Activated CD8-positive, alpha-beta T cell treated with anti-CD3 and anti-CD28 coated beads for 36 hours (primary cell): Measurements from ENCODE around the gene MACROD1. TPM values are rescaled to one million over a fixed set of nuclear protein-coding genes. Genes with fewer than 3 reads are reported as not detected.

Experiments used
- ATAC-seq: fragments of 200-7000 bp; cut with Tn5 transposase; one replicate; pipeline ENCODE4 v1.10.0; 2021; ENCODE audit warnings: mild to moderate bottlenecking, moderate library complexity
- CTCF ChIA-PET: fragments of 350-600 bp; sonication (Branson Sonifier 250); formaldehyde crosslinking; loops from one replicate; lab custom pipeline; 2021; ENCODE audit warnings: antibody characterized with exemption; lab: Charles Lee
- POLR2A ChIA-PET: fragments of 350-600 bp; sonication (Branson Sonifier 250); formaldehyde crosslinking; loops from one replicate; lab custom pipeline; 2021; ENCODE audit warnings: antibody characterized with exemption; lab: Charles Lee
- DNase-seq: peaks from one replicate; pipeline ENCODE4 v3.0.0-alpha.2; 2020
- H3K27ac Mint-ChIP-seq: one replicate; pipeline ENCODE4 v1.8.0; 2021; ENCODE audit warnings: mild to moderate bottlenecking, mixed read lengths
- H3K27me3 Mint-ChIP-seq: one replicate; pipeline ENCODE4 v1.8.0; 2021; ENCODE audit warnings: mixed read lengths
- H3K36me3 Mint-ChIP-seq: one replicate; pipeline ENCODE4 v1.8.0; 2021; ENCODE audit warnings: low read depth, mixed read lengths
- H3K4me1 Mint-ChIP-seq: one replicate; pipeline ENCODE4 v1.8.0; 2021; ENCODE audit warnings: low read depth, mixed read lengths
- H3K4me3 Mint-ChIP-seq: one replicate; pipeline ENCODE4 v1.8.0; 2021; ENCODE audit warnings: mild to moderate bottlenecking, moderate library complexity, mixed read lengths
- H3K9me3 Mint-ChIP-seq: one replicate; pipeline ENCODE4 v1.8.0; 2021; ENCODE audit warnings: mixed read lengths
- intact Hi-C: fragments of 100-400 bp; cut with micrococcal nuclease; formaldehyde crosslinking; loops from one replicate; pipeline ENCODE4 v1.10.0; 2022
- total RNA-seq, 2 experiments: library from RNA; stranded (reverse); gene quantifications; one replicate each; pipeline ENCODE4 v1.2.3, GENCODE V29; 2021
- TF ChIP-seq, protein P1 (sequence below): fragments of 200-600 bp; IDR thresholded peaks from one replicate; pipeline ENCODE4 v1.8.0; 2022; ENCODE audit warnings: antibody characterized with exemption, mild to moderate bottlenecking

The MACROD1 gene
- total RNA-seq, 2 experiments from 2014 or later: 38.7 to 38.8 TPM

DNA sequence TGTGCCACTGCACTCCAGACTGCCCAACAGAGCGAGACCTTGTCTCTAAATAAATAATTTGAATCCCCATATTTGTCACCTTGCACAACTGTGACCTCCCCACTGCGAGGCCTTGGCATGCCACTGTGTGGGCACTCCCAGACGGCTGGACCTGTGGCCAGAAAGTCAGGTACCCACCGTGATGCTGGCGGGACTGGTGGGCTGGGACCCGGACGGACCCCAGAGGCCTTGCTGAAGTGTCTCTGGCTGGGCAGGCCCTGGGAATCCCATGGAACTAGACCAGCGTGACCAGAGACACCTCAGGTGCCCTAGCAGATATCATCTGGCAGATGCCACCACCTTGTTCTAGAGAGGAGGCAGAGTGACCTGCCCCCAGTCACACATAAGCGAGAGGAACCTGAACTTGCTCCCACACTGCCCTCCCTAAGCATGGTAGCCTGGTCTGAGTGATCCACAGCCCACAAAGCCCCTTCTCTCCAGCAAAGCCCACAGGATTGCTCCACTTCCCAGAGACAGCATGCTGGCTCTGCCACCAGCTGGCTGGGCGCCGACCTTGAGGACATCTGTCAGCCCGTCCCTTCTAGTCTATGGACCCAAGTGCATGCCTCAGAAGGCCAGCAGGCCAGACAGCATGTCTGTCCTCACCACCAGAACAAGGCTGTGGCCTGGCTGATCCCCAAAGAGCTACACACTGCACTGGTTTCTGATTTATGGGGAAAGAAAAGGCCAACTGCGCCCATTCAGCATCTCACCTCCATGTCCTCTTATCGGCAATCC, 9.5 kb downstream of the MACROD1 start:
- DNase-seq (no peak), ATAC-seq (no peak)
- peaks cover 6% of the 10 kb centered on the region for H3K36me3 Mint-ChIP-seq
- no peaks in the 10 kb centered on the region for H3K9me3 Mint-ChIP-seq
- intact Hi-C loops: no loop called here
- H3K27ac Mint-ChIP-seq: no peak overlapping the region
- TF ChIP-seq, protein P1, sequence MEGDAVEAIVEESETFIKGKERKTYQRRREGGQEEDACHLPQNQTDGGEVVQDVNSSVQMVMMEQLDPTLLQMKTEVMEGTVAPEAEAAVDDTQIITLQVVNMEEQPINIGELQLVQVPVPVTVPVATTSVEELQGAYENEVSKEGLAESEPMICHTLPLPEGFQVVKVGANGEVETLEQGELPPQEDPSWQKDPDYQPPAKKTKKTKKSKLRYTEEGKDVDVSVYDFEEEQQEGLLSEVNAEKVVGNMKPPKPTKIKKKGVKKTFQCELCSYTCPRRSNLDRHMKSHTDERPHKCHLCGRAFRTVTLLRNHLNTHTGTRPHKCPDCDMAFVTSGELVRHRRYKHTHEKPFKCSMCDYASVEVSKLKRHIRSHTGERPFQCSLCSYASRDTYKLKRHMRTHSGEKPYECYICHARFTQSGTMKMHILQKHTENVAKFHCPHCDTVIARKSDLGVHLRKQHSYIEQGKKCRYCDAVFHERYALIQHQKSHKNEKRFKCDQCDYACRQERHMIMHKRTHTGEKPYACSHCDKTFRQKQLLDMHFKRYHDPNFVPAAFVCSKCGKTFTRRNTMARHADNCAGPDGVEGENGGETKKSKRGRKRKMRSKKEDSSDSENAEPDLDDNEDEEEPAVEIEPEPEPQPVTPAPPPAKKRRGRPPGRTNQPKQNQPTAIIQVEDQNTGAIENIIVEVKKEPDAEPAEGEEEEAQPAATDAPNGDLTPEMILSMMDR: no peak
- CTCF ChIA-PET: no interaction called here
- no peak overlapping the region for H3K4me3 Mint-ChIP-seq
- H3K4me1 Mint-ChIP-seq: peaks cover 4% of the 10 kb centered on the region
- POLR2A ChIA-PET: no interaction called here
- no peaks in the 10 kb centered on the region for H3K27me3 Mint-ChIP-seq

DNA sequence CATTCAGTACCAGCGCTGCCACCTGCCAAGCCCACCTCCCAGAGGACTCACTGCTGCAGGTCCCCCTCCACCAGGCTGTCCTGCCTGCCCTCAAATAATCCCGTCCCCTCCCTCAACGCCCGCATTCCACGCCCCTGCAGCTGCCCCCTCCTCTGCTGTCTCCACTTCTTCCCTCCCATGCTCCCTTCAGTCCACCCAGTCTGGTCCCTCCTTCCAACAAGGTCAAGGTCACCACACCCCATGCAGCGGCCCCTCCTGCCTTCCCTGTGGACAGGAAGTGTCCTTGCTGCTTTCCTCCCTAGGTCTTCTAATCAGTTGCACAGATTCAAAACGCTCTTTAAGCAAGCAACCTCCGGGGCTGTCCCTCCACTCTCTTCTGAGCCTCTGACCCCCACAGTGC, 12.1 kb downstream of the MACROD1 start:
- DNase-seq: no peak
- intact Hi-C loops: no loop called here
- H3K9me3 Mint-ChIP-seq: no peaks in the 10 kb centered on the region
- H3K4me3 Mint-ChIP-seq: no peak overlapping the region
- no peak overlapping the region for H3K27ac Mint-ChIP-seq
- no peaks in the 10 kb centered on the region for H3K27me3 Mint-ChIP-seq
- H3K4me1 Mint-ChIP-seq: peaks cover 4% of the 10 kb centered on the region
- H3K36me3 Mint-ChIP-seq: peaks cover 3% of the 10 kb centered on the region
- ChIA-PET CTCF (interaction anchor here (0.6 to 9.6 kb wide), 6 partner anchors 10 to 287 kb away, joined by 3 to 151 read pairs (median 4); no protein-coding TSS in a partner anchor), POLR2A (no interaction called here)
- TF ChIP-seq, protein P1: no peak
- no peak for ATAC-seq

DNA sequence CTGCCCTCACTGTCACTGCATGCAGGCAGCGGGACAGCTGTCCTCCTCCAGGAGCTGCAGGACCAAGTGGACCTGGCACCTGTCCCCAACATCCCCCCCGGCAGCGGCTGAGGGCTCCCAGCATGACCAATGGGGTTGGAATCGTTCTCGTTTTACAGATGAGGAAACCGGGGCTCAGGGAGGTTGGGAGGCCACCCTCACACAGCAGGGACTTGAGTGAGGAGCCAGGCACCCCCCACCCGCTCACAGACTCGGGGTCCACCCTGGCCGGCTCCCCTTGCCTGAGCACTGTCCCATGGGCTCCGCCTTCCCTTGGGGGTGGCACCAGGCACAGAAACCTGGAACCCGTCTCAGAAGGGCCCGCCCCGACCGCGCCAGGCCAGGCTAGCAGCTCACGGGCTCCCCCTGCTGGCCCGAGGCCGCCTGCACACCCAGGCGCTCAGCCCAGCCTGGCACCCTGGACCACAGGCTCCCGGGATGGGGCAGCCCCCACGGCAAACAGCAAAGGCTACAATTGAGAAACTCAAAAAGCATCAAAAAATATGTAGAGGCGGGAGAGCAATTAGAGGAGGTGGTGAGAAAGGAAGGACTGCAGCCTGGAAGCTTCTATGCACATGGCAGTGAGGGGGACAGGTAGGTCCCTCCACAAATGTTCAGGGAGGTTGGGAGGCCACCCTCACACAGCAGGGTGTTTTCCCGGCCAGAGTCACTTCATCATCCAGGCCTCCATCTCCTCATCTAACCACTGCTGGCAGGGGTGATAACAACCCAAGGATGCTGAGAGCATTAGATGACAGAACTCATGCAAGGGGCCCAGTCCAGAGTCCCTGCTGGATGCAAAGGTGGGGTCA, 12.8 kb downstream of the MACROD1 start:
- Mint-ChIP-seq H3K9me3 (no peaks in the 10 kb centered on the region), H3K4me1 (peaks cover 4% of the 10 kb centered on the region), H3K4me3 (no peak overlapping the region), H3K27ac (no peak overlapping the region), H3K27me3 (no peaks in the 10 kb centered on the region), H3K36me3 (peaks cover 3% of the 10 kb centered on the region)
- ChIA-PET CTCF (interaction anchor here (0.6 to 9.6 kb wide), 13 partner anchors 11 to 287 kb away, joined by 3 to 151 read pairs (median 4); no protein-coding TSS in a partner anchor), POLR2A (no interaction called here)
- ATAC-seq: peak; percentile 98
- peak; percentile 77 for DNase-seq
- TF ChIP-seq, protein P1: peak; percentile 99
- intact Hi-C loops: no loop called here

DNA sequence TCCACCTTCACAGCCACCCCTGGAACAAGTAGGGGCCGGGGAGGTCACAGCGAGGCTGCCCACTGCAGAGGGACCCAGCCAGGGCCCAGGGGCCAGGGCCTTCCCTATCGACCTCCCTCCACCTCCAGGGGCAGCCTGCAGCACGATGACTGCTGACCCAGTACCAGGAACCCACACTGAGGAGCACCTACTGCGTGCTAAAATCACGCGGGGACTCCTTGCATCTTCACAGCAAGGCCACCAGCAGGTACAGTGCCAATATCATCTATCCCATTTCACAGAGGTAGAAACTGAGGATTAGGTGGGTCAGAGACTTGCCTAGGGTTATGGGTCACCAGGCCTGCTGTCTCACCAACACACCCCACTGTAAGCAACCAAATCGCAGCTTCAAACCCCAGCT, 14.6 kb downstream of the MACROD1 start:
- H3K27me3 Mint-ChIP-seq: no peaks in the 10 kb centered on the region
- TF ChIP-seq, protein P1: no peak
- POLR2A ChIA-PET: interaction anchor here (1.4 kb wide), 1 partner anchor 152 kb away, joined by 3 read pairs; no protein-coding TSS in a partner anchor
- peaks cover 4% of the 10 kb centered on the region for H3K4me1 Mint-ChIP-seq
- no peak overlapping the region for H3K27ac Mint-ChIP-seq
- H3K9me3 Mint-ChIP-seq: no peaks in the 10 kb centered on the region
- ATAC-seq (no peak), DNase-seq (no peak)
- peaks cover 3% of the 10 kb centered on the region for H3K36me3 Mint-ChIP-seq
- intact Hi-C loops: no loop called here
- CTCF ChIA-PET: interaction anchor here (1.1 to 9.6 kb wide), 4 partner anchors 16 to 316 kb away, joined by 3 to 151 read pairs (median 6); no protein-coding TSS in a partner anchor
- no peak overlapping the region for H3K4me3 Mint-ChIP-seq
